Measurements from ENCODE around the gene ZNRF3.
A peak's percentile ranks its signal among the peaks of the same experiment; 100 is the strongest.
"Not testable (repeated sequence)": the region's sequence is repeated elsewhere in the genome, so short reads cannot be mapped to it uniquely, and the experiment has no call there.

Gene ZNRF3

GRCh38 chr22:29069463-29069862, 186.1 kb downstream of the ZNRF3 start:
- no peak for DNase-seq (ENCODE audit: low spot score)

GRCh38 chr22:29070490-29070889, 187.1 kb downstream of the ZNRF3 start:
- no peak for DNase-seq (ENCODE audit: low spot score)

- peak; percentile 28 for DNase-seq (ENCODE audit: low spot score)
These were observed 188.1 kb downstream of the ZNRF3 start for GRCh38 chr22:29071261-29072045.

DNA sequence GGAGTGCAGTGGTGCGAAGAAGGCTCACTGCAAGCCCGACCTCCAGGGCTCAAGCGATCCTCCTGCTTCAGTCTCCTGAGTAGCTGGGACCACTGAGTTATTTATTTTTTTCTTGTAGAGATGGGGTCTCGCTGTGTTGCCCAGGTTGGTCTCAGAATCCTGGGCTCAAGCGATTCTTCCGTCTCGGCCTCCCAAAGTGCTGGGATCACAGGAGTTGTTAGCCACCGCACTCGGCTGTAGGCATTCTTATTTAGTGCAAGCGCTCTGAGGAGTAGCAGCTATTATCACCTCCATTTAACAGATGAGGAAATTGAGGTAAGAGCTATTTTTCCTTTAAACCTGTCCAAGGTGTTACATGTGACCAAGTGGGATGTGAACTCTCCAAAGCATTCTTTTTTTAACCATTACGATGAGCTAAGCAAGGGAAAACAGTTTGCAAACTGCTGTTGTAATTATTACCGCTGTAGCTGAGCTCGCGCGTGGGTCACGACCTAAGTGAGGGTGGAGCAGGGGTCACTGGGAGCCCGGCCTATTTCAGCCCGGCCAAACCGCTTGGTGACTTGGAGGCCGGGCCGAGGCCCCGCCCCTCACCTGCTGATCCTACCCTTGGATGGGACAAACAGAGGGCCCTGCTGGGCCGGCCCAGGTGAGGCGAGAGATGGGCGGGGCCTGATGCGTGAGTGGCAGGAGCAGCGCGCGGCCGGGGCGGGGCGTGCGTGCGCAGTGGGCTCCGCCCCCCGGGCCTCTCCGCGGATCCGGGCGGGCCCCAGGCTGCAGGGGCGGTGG, 189.0 kb downstream of the ZNRF3 start:
- peak; percentile 92 for DNase-seq (ENCODE audit: low spot score)

GRCh38 chr22:29072979-29073617, 189.7 kb downstream of the ZNRF3 start, which contains the start of gene KREMEN1:
Gene KREMEN1, plus strand, starts transcription at chr22:29073035. Its CDS starts 96 bp downstream, at chr22:29073131.
- no peak for DNase-seq (ENCODE audit: low spot score)

- peak; percentile 36 for DNase-seq (ENCODE audit: low spot score)
These were observed 190.4 kb downstream of the ZNRF3 start for GRCh38 chr22:29073618-29074275.

DNA sequence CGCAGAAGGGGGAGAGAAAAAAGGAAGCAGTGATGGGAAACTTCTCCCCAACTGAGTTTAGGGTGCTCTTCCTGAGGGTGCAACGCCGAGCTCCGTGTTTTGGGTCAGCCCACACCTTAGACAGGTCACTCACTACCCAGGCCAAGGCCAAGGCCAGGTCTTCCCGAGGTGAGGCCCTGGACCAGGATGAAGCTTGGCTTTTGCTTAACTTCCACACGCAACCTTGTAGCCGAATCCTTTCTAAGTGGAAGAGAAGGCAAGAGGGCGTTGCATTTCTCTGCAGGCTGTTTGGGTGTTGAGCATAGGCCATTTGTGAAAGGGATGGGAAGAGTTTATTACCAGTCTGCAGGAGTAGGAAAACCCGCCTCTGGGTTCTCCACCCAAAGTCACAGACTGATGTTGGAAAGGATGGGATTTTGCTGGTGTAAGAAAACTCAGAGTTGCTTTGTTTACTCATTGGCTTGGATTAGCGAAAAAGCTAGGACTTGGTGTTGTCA, 191.0 kb downstream of the ZNRF3 start:
- no peak for DNase-seq (ENCODE audit: low spot score)

DNA sequence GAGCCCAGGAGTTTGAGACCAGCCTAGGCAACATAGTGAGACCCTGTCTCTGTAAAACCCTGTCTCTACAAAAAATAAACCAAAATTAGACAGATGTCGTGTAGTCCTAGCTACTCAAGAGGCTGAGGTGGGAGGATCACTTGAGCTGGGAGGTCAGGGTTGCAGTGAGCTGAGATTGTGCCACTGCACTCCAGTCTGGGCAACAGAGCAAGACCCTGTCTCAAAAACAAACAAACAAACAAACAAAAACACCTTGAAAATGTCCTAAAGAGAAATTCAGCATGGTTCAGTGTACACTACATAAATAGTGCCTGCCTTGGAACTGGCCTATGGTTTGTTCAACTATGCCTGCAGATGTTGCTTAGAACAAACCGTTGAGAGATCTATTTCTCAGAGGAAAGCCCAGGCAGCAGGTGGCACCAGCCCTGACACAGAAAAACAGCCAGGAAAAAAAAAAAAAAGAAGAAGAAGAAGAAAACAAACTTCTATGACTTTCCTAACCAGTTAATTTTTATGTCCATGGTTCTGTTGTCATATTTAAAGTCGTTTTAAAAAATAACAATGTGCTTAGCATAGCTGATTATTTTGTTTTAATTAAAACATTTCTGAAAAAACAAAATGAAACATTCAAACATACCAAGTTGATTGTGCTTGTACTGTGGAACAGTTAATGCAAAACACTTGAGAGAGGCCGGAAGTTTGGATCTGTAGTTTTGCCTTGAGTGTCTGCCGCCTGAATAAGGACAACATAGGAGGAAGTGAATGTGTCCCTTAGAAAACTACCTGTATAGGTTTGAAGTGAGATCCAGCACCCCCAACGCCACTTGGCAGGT, 194.9 kb downstream of the ZNRF3 start:
- no peak for DNase-seq (ENCODE audit: low spot score)

GRCh38 chr22:29078869-29079207, 195.5 kb downstream of the ZNRF3 start:
- DNase-seq (ENCODE audit: low spot score), result no peak

GRCh38 chr22:29079218-29079901, 196.0 kb downstream of the ZNRF3 start:
- no peak for DNase-seq (ENCODE audit: low spot score)

GRCh38 chr22:29080106-29080975, 197.0 kb downstream of the ZNRF3 start:
- no peak for DNase-seq (ENCODE audit: low spot score)

GRCh38 chr22:29081517-29082236, 198.3 kb downstream of the ZNRF3 start:
- no peak for DNase-seq (ENCODE audit: low spot score)

DNA sequence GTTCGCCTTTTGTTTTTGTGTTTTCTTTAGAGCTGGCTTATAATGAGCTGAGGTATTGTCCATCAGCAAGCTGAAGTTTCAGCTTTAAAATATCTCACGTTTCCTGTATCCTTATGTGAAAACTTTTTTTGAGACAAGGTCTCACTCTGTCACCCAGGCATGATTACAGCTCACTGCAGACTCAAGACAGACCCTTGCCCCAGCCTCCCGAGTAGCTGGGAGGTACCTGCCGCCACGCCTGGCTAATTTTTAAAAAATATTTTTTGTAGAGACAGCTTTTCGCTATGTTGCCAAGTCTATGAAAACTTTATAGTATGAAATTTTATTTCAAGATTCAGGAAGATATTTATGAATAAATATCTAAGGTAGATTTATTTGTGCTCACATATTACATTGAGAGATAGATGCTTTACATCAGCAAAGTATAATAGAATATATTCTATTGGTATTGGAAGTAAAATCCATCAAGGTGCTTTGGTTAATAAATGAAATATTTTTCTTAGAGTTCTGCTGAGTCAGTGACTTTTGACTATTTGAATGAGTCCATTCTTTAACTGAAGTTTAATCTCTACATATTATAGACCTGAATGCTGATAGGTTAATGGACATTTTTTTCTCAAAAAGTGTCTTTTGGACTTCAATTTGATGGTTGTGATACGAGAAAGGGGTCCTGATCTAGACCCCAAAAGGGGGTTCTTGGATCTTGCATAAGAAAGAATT, 199.6 kb downstream of the ZNRF3 start:
- no peak for DNase-seq (ENCODE audit: low spot score)

DNA sequence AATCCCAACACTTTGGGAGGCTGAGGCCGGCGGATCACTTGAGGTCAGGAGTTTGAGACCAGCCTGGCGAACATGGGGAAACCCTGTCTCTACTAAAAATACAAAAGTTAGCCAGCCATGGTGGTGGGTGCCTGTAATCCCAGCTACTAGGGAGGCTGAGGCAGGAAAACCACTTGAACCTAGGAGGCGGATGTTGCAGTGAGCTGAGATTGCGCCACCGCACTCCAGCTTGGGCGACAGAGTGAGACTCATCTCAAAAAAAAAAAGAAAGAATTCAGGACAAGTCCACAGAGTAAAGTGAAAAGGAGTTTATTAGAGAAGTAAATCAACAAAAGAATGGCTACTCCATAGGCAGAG, 200.2 kb downstream of the ZNRF3 start:
- DNase-seq (ENCODE audit: low spot score), result not testable (repeated sequence)

DNA sequence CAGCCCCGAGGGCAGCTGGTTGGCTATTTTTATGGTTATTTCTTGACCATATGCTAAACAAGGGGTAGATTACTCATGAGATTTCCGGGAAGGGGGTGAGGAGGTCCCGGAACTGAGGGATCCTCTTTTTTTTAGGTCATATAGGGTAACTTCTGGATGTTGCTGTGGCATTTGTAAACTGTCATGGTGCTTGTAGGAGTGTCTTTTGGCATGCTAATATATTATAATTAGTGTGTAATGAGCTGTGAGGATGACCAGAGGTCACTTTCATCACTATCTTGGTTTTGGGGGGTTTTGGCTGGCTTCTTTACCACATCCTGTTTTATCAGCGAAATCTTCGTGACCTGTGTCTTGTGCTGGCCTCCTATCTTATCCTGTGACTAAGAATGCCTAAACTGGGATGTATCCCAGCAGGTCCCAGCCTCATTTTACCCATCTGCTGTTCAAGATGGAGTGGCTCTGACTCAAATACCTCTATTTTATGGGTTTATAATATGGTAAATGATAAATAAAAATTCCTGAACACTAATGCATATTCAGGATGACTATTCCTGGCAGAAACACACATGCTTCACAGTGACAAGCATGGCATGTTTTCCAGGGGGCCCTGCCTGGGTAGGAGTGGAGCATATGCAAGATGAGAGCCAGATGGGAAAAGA, 200.7 kb downstream of the ZNRF3 start:
- DNase-seq (ENCODE audit: low spot score), result no peak

GRCh38 chr22:29087012-29087411, 203.6 kb downstream of the ZNRF3 start:
- DNase-seq (ENCODE audit: low spot score), result no peak

DNA sequence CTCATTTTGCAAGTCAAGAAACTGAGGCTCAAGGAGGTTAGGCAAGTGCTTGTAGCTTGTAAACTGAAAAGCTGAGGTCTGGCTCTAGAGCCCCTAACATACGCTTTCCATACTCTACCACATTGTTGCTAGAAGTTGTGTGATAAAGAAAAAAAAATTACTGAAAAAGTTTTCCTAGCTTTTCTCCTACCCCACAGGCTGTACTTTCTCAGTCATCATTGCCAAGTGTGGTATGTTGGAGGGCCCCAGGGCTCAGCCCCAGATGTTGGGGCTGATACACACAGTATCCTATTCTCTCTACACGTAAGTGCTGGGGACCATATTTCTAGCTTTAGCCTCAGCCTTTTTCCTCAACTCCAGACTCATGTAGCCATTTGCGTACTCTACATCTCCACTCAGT, 205.4 kb downstream of the ZNRF3 start:
- no peak for DNase-seq (ENCODE audit: low spot score)

- no peak for DNase-seq (ENCODE audit: low spot score)
These were observed 206.1 kb downstream of the ZNRF3 start for GRCh38 chr22:29089507-29089906.

All from kidney tubule cell (primary cell).